ENCODE measurements around the gene SLC5A2. TPM values are rescaled to one million over a fixed set of nuclear protein-coding genes. Genes with fewer than 3 reads are reported as not detected.

SLC5A2 gene
- total RNA-seq, 4 donors from 2014 or later: 0.13 to 0.66 (median 0.34) TPM; not detected in 1

- no peak overlapping the region for H3K4me3 ChIP-seq
- H3K4me1 ChIP-seq: peaks cover 9 to 14% (median 11%) of the 10 kb centered on the region in 4 donors
- TF ChIP-seq POLR2AphosphoS5 (IDR thresholded peaks at IDR 0.05) (no peak), CTCF (IDR thresholded peaks at IDR 0.05) (no peak), EP300 (IDR thresholded peaks at IDR 0.05) (no peak), POLR2A (IDR thresholded peaks at IDR 0.05; ENCODE audit: low read depth) (no peak)
- H3K27ac ChIP-seq (replicated peaks in 1 of 4): no peak overlapping the region
- intact Hi-C loops (cut with DNase I): no loop called here
- no peaks in the 10 kb centered on the region for H3K27me3 ChIP-seq
- no peaks in the 10 kb centered on the region for H3K36me3 ChIP-seq
- H3K9me3 ChIP-seq: no peaks in the 10 kb centered on the region
- no peak for DNase-seq (ENCODE audit: extremely low spot score)
Measured at GRCh38 chr16:31513884-31514283, 31.0 kb downstream of the SLC5A2 start.

GRCh38 chr16:31517800-31518402 is 35.0 kb downstream of the SLC5A2 start:
- 77% methylated on average over 4 of the region's 4 CpGs for WGBS
- no peaks in the 10 kb centered on the region for H3K27me3 ChIP-seq
- H3K4me3 ChIP-seq: no peak overlapping the region
- no peaks in the 10 kb centered on the region for H3K4me1 ChIP-seq
- TF ChIP-seq EP300 (IDR thresholded peaks at IDR 0.05): no peak
- TF ChIP-seq POLR2AphosphoS5 (IDR thresholded peaks at IDR 0.05): no peak
- TF ChIP-seq CTCF (IDR thresholded peaks at IDR 0.05): no peak
- TF ChIP-seq POLR2A (IDR thresholded peaks at IDR 0.05; ENCODE audit: low read depth): no peak
- H3K36me3 ChIP-seq: no peaks in the 10 kb centered on the region
- H3K27ac ChIP-seq (replicated peaks in 1 of 4): no peak overlapping the region
- no peaks in the 10 kb centered on the region for H3K9me3 ChIP-seq
- no peak for DNase-seq (ENCODE audit: extremely low spot score)
- intact Hi-C loops (cut with DNase I): no loop called here

- intact Hi-C loops (cut with DNase I): no loop called here
- 83% methylated on average over 2 of the region's 2 CpGs for WGBS
Measured at GRCh38 chr16:31519759-31520431, 37.0 kb downstream of the SLC5A2 start.

GRCh38 chr16:31521368-31521767 is 38.4 kb downstream of the SLC5A2 start:
- TF ChIP-seq CTCF (IDR thresholded peaks at IDR 0.05): no peak
- TF ChIP-seq POLR2AphosphoS5 (IDR thresholded peaks at IDR 0.05): no peak
- no peak for TF ChIP-seq EP300 (IDR thresholded peaks at IDR 0.05)
- TF ChIP-seq POLR2A (IDR thresholded peaks at IDR 0.05; ENCODE audit: low read depth): no peak
- intact Hi-C loops (cut with DNase I): no loop called here
- no peak overlapping the region for H3K4me3 ChIP-seq
- no peak overlapping the region for H3K27ac ChIP-seq (replicated peaks in 1 of 4)
- no peaks in the 10 kb centered on the region for H3K36me3 ChIP-seq
- DNase-seq (ENCODE audit: extremely low spot score): no peak
- H3K9me3 ChIP-seq: no peaks in the 10 kb centered on the region
- no peaks in the 10 kb centered on the region for H3K4me1 ChIP-seq
- WGBS: 72% methylated on average over 3 of the region's 3 CpGs
- no peaks in the 10 kb centered on the region for H3K27me3 ChIP-seq

More at GRCh38 chr16:31519759-31520431, 37.0 kb downstream of the SLC5A2 start:
- H3K4me1 ChIP-seq: no peaks in the 10 kb centered on the region
- H3K4me3 ChIP-seq: no peak overlapping the region
- no peaks in the 10 kb centered on the region for H3K9me3 ChIP-seq
- H3K27ac ChIP-seq (replicated peaks in 1 of 4): no peak overlapping the region
- no peak for DNase-seq (ENCODE audit: extremely low spot score)
- no peaks in the 10 kb centered on the region for H3K27me3 ChIP-seq
- no peaks in the 10 kb centered on the region for H3K36me3 ChIP-seq
- TF ChIP-seq EP300 (IDR thresholded peaks at IDR 0.05) (no peak), CTCF (IDR thresholded peaks at IDR 0.05) (no peak), POLR2AphosphoS5 (IDR thresholded peaks at IDR 0.05) (no peak), POLR2A (IDR thresholded peaks at IDR 0.05; ENCODE audit: low read depth) (no peak)
